T-helper 17 cell (primary cell): Measurements from ENCODE around the gene DHRS1. TPM values are rescaled to one million over a fixed set of nuclear protein-coding genes. Genes with fewer than 3 reads are reported as not detected.

ENCODE experiments used
- ATAC-seq: fragments of 150-1000 bp; cut with Tn5 transposase; 2 replicates; pipeline ENCODE4 v1.10.0; 2021; ENCODE audit warnings: mild to moderate bottlenecking, moderate library complexity
- DNase-seq, 3 donors: peaks; one replicate each; pipeline versions ENCODE4 v3.0.0 to v3.0.0-alpha.2; 2020 to 2021
- H3K9me3 ChIP-seq: one replicate; pipeline ENCODE4 v1.7.0; 2013; ENCODE audit warnings: low read length, mild to moderate bottlenecking; ENCODE audit not compliant: control insufficient read depth, poor library complexity, severe bottlenecking
- H3K27ac Mint-ChIP-seq: one replicate; pipeline ENCODE4 v1.8.0; 2022; ENCODE audit warnings: mild to moderate bottlenecking, moderate library complexity, mixed read lengths
- H3K27me3 Mint-ChIP-seq: one replicate; pipeline ENCODE4 v1.8.0; 2022; ENCODE audit warnings: mixed read lengths
- H3K36me3 Mint-ChIP-seq: one replicate; pipeline ENCODE4 v1.8.0; 2022; ENCODE audit warnings: low read depth, mixed read lengths
- H3K4me1 Mint-ChIP-seq: one replicate; pipeline ENCODE4 v1.8.0; 2022; ENCODE audit warnings: mild to moderate bottlenecking, mixed read lengths
- H3K4me3 Mint-ChIP-seq: one replicate; pipeline ENCODE4 v1.8.0; 2022; ENCODE audit warnings: mild to moderate bottlenecking, moderate library complexity, mixed read lengths
- total RNA-seq, 4 donors: library from RNA in 2 of 4; stranded (reverse) in 2 of 4; gene quantifications; one replicate each; pipeline ENCODE4 v1.2.3 and lab custom pipeline; 2022 to 2026

Gene DHRS1
- total RNA-seq, 2 donors from 2014 or later = 24.0 to 27.0 TPM

GRCh38 chr14:24280797-24281460, 18.7 kb downstream of the DHRS1 start:
- no peaks in the 10 kb centered on the region for H3K27me3 Mint-ChIP-seq
- peaks cover 33% of the 10 kb centered on the region for H3K4me1 Mint-ChIP-seq
- no peaks in the 10 kb centered on the region for H3K36me3 Mint-ChIP-seq
- ATAC-seq (no peak), DNase-seq (no peak)
- peak overlapping the region; percentile 96 for H3K27ac Mint-ChIP-seq
- no peaks in the 10 kb centered on the region for H3K9me3 ChIP-seq
- no peak overlapping the region for H3K4me3 Mint-ChIP-seq

- H3K9me3 ChIP-seq = no peaks in the 10 kb centered on the region
- H3K27ac Mint-ChIP-seq = peak overlapping the region; percentile 96
- no peaks in the 10 kb centered on the region for H3K27me3 Mint-ChIP-seq
- H3K4me3 Mint-ChIP-seq = peak overlapping the region; percentile 39
- no peaks in the 10 kb centered on the region for H3K36me3 Mint-ChIP-seq
- peak; percentile 96 for ATAC-seq
- peaks cover 35% of the 10 kb centered on the region for H3K4me1 Mint-ChIP-seq
- DNase-seq = peak in 2 of 3 donors; percentile 43 to 46
These were observed 20.0 kb downstream of the DHRS1 start for GRCh38 chr14:24279301-24280186.

GRCh38 chr14:24278424-24278823, 21.2 kb downstream of the DHRS1 start:
- no peak for ATAC-seq
- H3K4me1 Mint-ChIP-seq = peaks cover 40% of the 10 kb centered on the region
- H3K36me3 Mint-ChIP-seq = no peaks in the 10 kb centered on the region
- H3K27ac Mint-ChIP-seq = peak overlapping the region; percentile 96
- no peaks in the 10 kb centered on the region for H3K9me3 ChIP-seq
- DNase-seq = no peak
- no peak overlapping the region for H3K4me3 Mint-ChIP-seq
- no peaks in the 10 kb centered on the region for H3K27me3 Mint-ChIP-seq

- peaks cover 43% of the 10 kb centered on the region for H3K4me1 Mint-ChIP-seq
- H3K4me3 Mint-ChIP-seq = no peak overlapping the region
- peak overlapping the region; percentile 96 for H3K27ac Mint-ChIP-seq
- H3K9me3 ChIP-seq = no peaks in the 10 kb centered on the region
- H3K36me3 Mint-ChIP-seq = no peaks in the 10 kb centered on the region
- H3K27me3 Mint-ChIP-seq = no peaks in the 10 kb centered on the region
- ATAC-seq (no peak), DNase-seq (no peak)
These were observed 21.8 kb downstream of the DHRS1 start for GRCh38 chr14:24277606-24278321.

- H3K4me3 Mint-ChIP-seq = no peak overlapping the region
- H3K27ac Mint-ChIP-seq = peak overlapping the region; percentile 96
- no peak for DNase-seq
- ATAC-seq = no peak
- H3K9me3 ChIP-seq = no peaks in the 10 kb centered on the region
- H3K4me1 Mint-ChIP-seq = peaks cover 50% of the 10 kb centered on the region
- no peaks in the 10 kb centered on the region for H3K36me3 Mint-ChIP-seq
- no peaks in the 10 kb centered on the region for H3K27me3 Mint-ChIP-seq
These were observed 22.5 kb downstream of the DHRS1 start for GRCh38 chr14:24277071-24277470.

- ATAC-seq (peak; percentile 22), DNase-seq (no peak)
- H3K4me3 Mint-ChIP-seq = peak overlapping the region; percentile 53
- peaks cover 44% of the 10 kb centered on the region for H3K4me1 Mint-ChIP-seq
- no peaks in the 10 kb centered on the region for H3K9me3 ChIP-seq
- no peaks in the 10 kb centered on the region for H3K36me3 Mint-ChIP-seq
- H3K27me3 Mint-ChIP-seq = no peaks in the 10 kb centered on the region
- H3K27ac Mint-ChIP-seq = peak overlapping the region; percentile 98
These were observed 25.5 kb downstream of the DHRS1 start for GRCh38 chr14:24274101-24274543.

GRCh38 chr14:24273422-24273998, 26.1 kb downstream of the DHRS1 start:
- ATAC-seq (no peak), DNase-seq (no peak)
- no peaks in the 10 kb centered on the region for H3K9me3 ChIP-seq
- Mint-ChIP-seq H3K36me3 (no peaks in the 10 kb centered on the region), H3K27ac (peak overlapping the region; percentile 98), H3K4me3 (no peak overlapping the region), H3K4me1 (peaks cover 40% of the 10 kb centered on the region), H3K27me3 (no peaks in the 10 kb centered on the region)

- no peaks in the 10 kb centered on the region for H3K27me3 Mint-ChIP-seq
- no peaks in the 10 kb centered on the region for H3K36me3 Mint-ChIP-seq
- peak overlapping the region; percentile 98 for H3K27ac Mint-ChIP-seq
- DNase-seq (no peak), ATAC-seq (no peak)
- H3K4me3 Mint-ChIP-seq = peak overlapping the region; percentile 57
- no peaks in the 10 kb centered on the region for H3K9me3 ChIP-seq
- peaks cover 32% of the 10 kb centered on the region for H3K4me1 Mint-ChIP-seq
These were observed 27.1 kb downstream of the DHRS1 start for GRCh38 chr14:24272467-24272866.

- peaks cover 5% of the 10 kb centered on the region for H3K36me3 Mint-ChIP-seq
- no peaks in the 10 kb centered on the region for H3K9me3 ChIP-seq
- peaks cover 33% of the 10 kb centered on the region for H3K4me1 Mint-ChIP-seq
- H3K4me3 Mint-ChIP-seq = peak overlapping the region; percentile 90
- peak overlapping the region; percentile 98 for H3K27ac Mint-ChIP-seq
- DNase-seq = no peak
- H3K27me3 Mint-ChIP-seq = no peaks in the 10 kb centered on the region
- ATAC-seq = no peak
These were observed 27.7 kb downstream of the DHRS1 start for GRCh38 chr14:24271834-24272263.

- H3K36me3 Mint-ChIP-seq = peaks cover 9% of the 10 kb centered on the region
- peak within 1 kb of the TSS; percentile 90 for H3K4me3 Mint-ChIP-seq
- no peaks in the 10 kb centered on the region for H3K9me3 ChIP-seq
- H3K27ac Mint-ChIP-seq = peak within 1 kb of the TSS; percentile 98
- H3K27me3 Mint-ChIP-seq = no peaks in the 10 kb centered on the region
- ATAC-seq (peak; percentile 89), DNase-seq (peak; percentile 87 to 92 (median 88))
- H3K4me1 Mint-ChIP-seq = peaks cover 34% of the 10 kb centered on the region
These were observed 28.3 kb downstream of the DHRS1 start, which contains the start of gene RABGGTA for GRCh38 chr14:24271134-24271833. Gene RABGGTA, minus strand, starts transcription at chr14:24271597. Its CDS starts 482 bp downstream, at chr14:24271115.

- Mint-ChIP-seq H3K4me1 (peaks cover 36% of the 10 kb centered on the region), H3K4me3 (peak overlapping the region; percentile 90), H3K27me3 (no peaks in the 10 kb centered on the region), H3K36me3 (peaks cover 9% of the 10 kb centered on the region), H3K27ac (peak overlapping the region; percentile 98)
- no peak for DNase-seq
- no peak for ATAC-seq
- H3K9me3 ChIP-seq = no peaks in the 10 kb centered on the region
These were observed 28.9 kb downstream of the DHRS1 start for GRCh38 chr14:24270537-24271133.
